Keratinocyte (primary cell): Measurements from ENCODE around the gene GPS1. TPM values are rescaled to one million over a fixed set of nuclear protein-coding genes. Genes with fewer than 3 reads are reported as not detected.

Experiments used
- DNase-seq: peaks from one replicate; pipeline ENCODE4 v3.0.0-alpha.2; 2011; ENCODE audit warnings: low read depth, missing footprints, low spot score
- FAIRE-seq: peaks from 2 replicates; lab custom pipeline; 2011; peaks lifted over from hg19 to GRCh38; lab: Jason Lieb, UNC
- H2AFZ ChIP-seq: 2 replicates; pipeline ENCODE4 v1.6.0; 2012; ENCODE audit warnings: low read length, control low read depth, inconsistent platforms; ENCODE audit not compliant: control insufficient read depth
- H3K27ac ChIP-seq: 2 replicates; pipeline ENCODE4 v1.5.1; 2011; ENCODE audit warnings: low read length; ENCODE audit not compliant: control insufficient read depth, insufficient read depth
- H3K27me3 ChIP-seq: 3 replicates; pipeline ENCODE4 v1.6.0; 2011; ENCODE audit warnings: low read length; ENCODE audit not compliant: control insufficient read depth, insufficient read depth; ENCODE audit errors: extremely low read depth
- H3K36me3 ChIP-seq, 2 experiments: 2 replicates in 1 of 2; 3 replicates in 1 of 2; pipeline ENCODE4 v1.5.1; 2011; ENCODE audit warnings: low read length in 2 of 2, mild to moderate bottlenecking in 1 of 2; ENCODE audit not compliant: control insufficient read depth in 2 of 2, insufficient read depth in 2 of 2; ENCODE audit errors: extremely low read depth in 1 of 2
- H3K4me1 ChIP-seq: 3 replicates; pipeline ENCODE4 v1.5.1; 2011; ENCODE audit warnings: low read length; ENCODE audit not compliant: control insufficient read depth, insufficient read depth; ENCODE audit errors: extremely low read depth
- H3K4me2 ChIP-seq: 3 replicates; pipeline ENCODE4 v1.6.0; 2011; ENCODE audit warnings: low read depth, low read length; ENCODE audit not compliant: control insufficient read depth, insufficient read depth; ENCODE audit errors: extremely low read depth
- H3K4me3 ChIP-seq, 3 experiments: fragments of 200-600 bp in 1 of 3; sonication (generic) in 1 of 3; 2 replicates in 2 of 3; 3 replicates in 1 of 3; pipeline ENCODE4 v1.5.1; 2011 to 2016; ENCODE audit warnings: low read length in 3 of 3, mild to moderate bottlenecking in 3 of 3, control low read depth in 2 of 3, inconsistent platforms in 1 of 3, low read depth in 1 of 3, mixed read lengths in 1 of 3, mixed run types in 1 of 3, moderate library complexity in 1 of 3; ENCODE audit not compliant: control insufficient read depth in 2 of 3, insufficient read depth in 2 of 3; ENCODE audit errors: extremely low read depth in 1 of 3
- H3K79me2 ChIP-seq: 2 replicates; pipeline ENCODE4 v1.6.0; 2012; ENCODE audit warnings: low read length; ENCODE audit not compliant: control insufficient read depth, insufficient read depth
- H3K9ac ChIP-seq: 3 replicates; pipeline ENCODE4 v1.6.0; 2011; ENCODE audit warnings: low read length; ENCODE audit not compliant: control insufficient read depth, insufficient read depth; ENCODE audit errors: extremely low read depth
- H3K9me1 ChIP-seq: 3 replicates; pipeline ENCODE4 v1.6.0; 2011; ENCODE audit warnings: low read length; ENCODE audit not compliant: control insufficient read depth, insufficient read depth; ENCODE audit errors: extremely low read depth
- H3K9me3 ChIP-seq: 2 replicates; pipeline ENCODE4 v1.5.1; 2012; ENCODE audit warnings: low read depth, low read length; ENCODE audit not compliant: control insufficient read depth
- H4K20me1 ChIP-seq: 3 replicates; pipeline ENCODE4 v1.6.0; 2011; ENCODE audit warnings: low read length; ENCODE audit not compliant: control insufficient read depth, insufficient read depth; ENCODE audit errors: extremely low read depth
- CTCF ChIP-seq, 3 experiments: IDR thresholded peaks in 1 of 3; conservative IDR thresholded peaks in 1 of 3; optimal IDR thresholded peaks in 1 of 3; 2 replicates in 2 of 3; 3 replicates in 1 of 3; pipeline versions ENCODE3 to v1.5.1; 2011; ENCODE audit warnings: low read length in 3 of 3, mild to moderate bottlenecking in 3 of 3, moderate library complexity in 2 of 3, control low read depth in 1 of 3, inconsistent platforms in 1 of 3; ENCODE audit not compliant: insufficient read depth in 2 of 3; ENCODE audit errors: extremely low read depth in 1 of 3
- EZH2 ChIP-seq: IDR thresholded peaks from one replicate; pipeline ENCODE4 v1.6.1; 2012; ENCODE audit warnings: inconsistent platforms, mild to moderate bottlenecking, low read length, moderate library complexity
- dilution Hi-C: fragments of 300-500 bp; cut with MboI; formaldehyde crosslinking; loops from one replicate; pipeline ENCODE4 v1.7.0; 2020; ENCODE audit warnings: low sequenced_read_pairs; ENCODE audit not compliant: extremely low pct_ligation_motif_present
- polyA plus RNA-seq, 5 experiments: library from polyadenylated mRNA; depleted of rRNA in 3 of 5; stranded (reverse) in 3 of 5; stranded (forward) in 1 of 5; unstranded in 1 of 5; fragments of >200 nt; gene quantifications; 1 replicate in 1 of 5; 2 replicates in 3 of 5; 3 replicates in 1 of 5; pipeline versions ENCODE4 v1.2.1 to v1.2.3, GENCODE V29; 2011 to 2012; ENCODE audit warnings: missing spikeins in 2 of 5, low read depth in 1 of 5, low replicate concordance in 1 of 5

Gene GPS1
- polyA plus RNA-seq, 1 donor (not counting 4 experiments of a cell fraction or from before 2014, with no cell fraction given) = 60.4 TPM

- H3K4me2 ChIP-seq = no peak overlapping the region
- DNase-seq (no peak), FAIRE-seq (no peak)
- no peak overlapping the region for H2AFZ ChIP-seq
- dilution Hi-C loops = no loop called here
- no peaks in the 10 kb centered on the region for H3K9me3 ChIP-seq
- H3K4me3 ChIP-seq = no peak overlapping the region
- H3K9ac ChIP-seq = peak overlapping the region; percentile 22
- H3K4me1 ChIP-seq = peaks cover 18% of the 10 kb centered on the region
- no peaks in the 10 kb centered on the region for H3K79me2 ChIP-seq
- no peak overlapping the region for H3K27ac ChIP-seq
- H4K20me1 ChIP-seq = no peaks in the 10 kb centered on the region
- no peak for TF ChIP-seq CTCF (optimal IDR thresholded peaks at IDR 0.05 in 1 of 3, IDR thresholded peaks at IDR 0.05 in 1 of 3, conservative IDR thresholded peaks at IDR 0.05 in 1 of 3; ENCODE audit: extremely low read depth in 1 of 3, insufficient read depth in 2 of 3, low read length in 3 of 3)
- TF ChIP-seq EZH2 = no peak
- H3K9me1 ChIP-seq = no peaks in the 10 kb centered on the region
- no peaks in the 10 kb centered on the region for H3K27me3 ChIP-seq
- peaks cover 0 to 4% of the 10 kb centered on the region in 2 experiments for H3K36me3 ChIP-seq
Measured at GRCh38 chr17:82013341-82013740, 38.4 kb upstream of the GPS1 start.

- Histone ChIP-seq H3K9ac (peak overlapping the region; percentile 22), H3K9me1 (no peaks in the 10 kb centered on the region), H3K4me2 (no peak overlapping the region), H3K4me1 (peaks cover 18% of the 10 kb centered on the region), H3K79me2 (no peaks in the 10 kb centered on the region), H3K36me3 (peaks cover 0 to 4% of the 10 kb centered on the region in 2 experiments), H3K27ac (no peak overlapping the region), H3K27me3 (no peaks in the 10 kb centered on the region), H3K9me3 (no peaks in the 10 kb centered on the region), H4K20me1 (no peaks in the 10 kb centered on the region), H2AFZ (no peak overlapping the region), H3K4me3 (no peak overlapping the region)
- no peak for FAIRE-seq
- no peak for DNase-seq
- TF ChIP-seq EZH2 = no peak
- no peak for TF ChIP-seq CTCF (optimal IDR thresholded peaks at IDR 0.05 in 1 of 3, IDR thresholded peaks at IDR 0.05 in 1 of 3, conservative IDR thresholded peaks at IDR 0.05 in 1 of 3; ENCODE audit: extremely low read depth in 1 of 3, insufficient read depth in 2 of 3, low read length in 3 of 3)
- dilution Hi-C loops = no loop called here
Measured at GRCh38 chr17:82013772-82014321, 37.9 kb upstream of the GPS1 start.
